Stimulated activated effector memory CD8-positive, alpha-beta T cell treated with anti-CD3 and anti-CD28 coated beads, Interleukin-12 subunit alpha, Interleukin-12 subunit beta, amount 100 ng/mL, for 72 hours (primary cell): ENCODE data around the gene SAPCD2.
"Not testable (repeated sequence)": the region's sequence is repeated elsewhere in the genome, so short reads cannot be mapped to it uniquely, and the experiment has no call there.

Experiments used
- ATAC-seq: fragments of 150-1000 bp; cut with Tn5 transposase; 2 replicates; pipeline ENCODE4 v1.10.0; 2021
- DNase-seq, 2 donors: peaks; one replicate each; pipeline ENCODE4 v3.0.0; 2021 to 2022; ENCODE audit warnings: low spot score in 2 of 2
- H3K27ac Mint-ChIP-seq: one replicate; pipeline ENCODE4 v1.8.0; 2022; ENCODE audit warnings: mild to moderate bottlenecking, mixed read lengths
- H3K36me3 Mint-ChIP-seq: one replicate; pipeline ENCODE4 v1.8.0; 2022; ENCODE audit warnings: mild to moderate bottlenecking, mixed read lengths
- H3K4me1 Mint-ChIP-seq: one replicate; pipeline ENCODE4 v1.8.0; 2022; ENCODE audit warnings: mixed read lengths
- H3K4me3 Mint-ChIP-seq: one replicate; pipeline ENCODE4 v1.8.0; 2022; ENCODE audit warnings: mild to moderate bottlenecking, mixed read lengths
- H3K9me3 Mint-ChIP-seq: one replicate; pipeline ENCODE4 v1.8.0; 2022; ENCODE audit warnings: mixed read lengths

Gene SAPCD2

DNA sequence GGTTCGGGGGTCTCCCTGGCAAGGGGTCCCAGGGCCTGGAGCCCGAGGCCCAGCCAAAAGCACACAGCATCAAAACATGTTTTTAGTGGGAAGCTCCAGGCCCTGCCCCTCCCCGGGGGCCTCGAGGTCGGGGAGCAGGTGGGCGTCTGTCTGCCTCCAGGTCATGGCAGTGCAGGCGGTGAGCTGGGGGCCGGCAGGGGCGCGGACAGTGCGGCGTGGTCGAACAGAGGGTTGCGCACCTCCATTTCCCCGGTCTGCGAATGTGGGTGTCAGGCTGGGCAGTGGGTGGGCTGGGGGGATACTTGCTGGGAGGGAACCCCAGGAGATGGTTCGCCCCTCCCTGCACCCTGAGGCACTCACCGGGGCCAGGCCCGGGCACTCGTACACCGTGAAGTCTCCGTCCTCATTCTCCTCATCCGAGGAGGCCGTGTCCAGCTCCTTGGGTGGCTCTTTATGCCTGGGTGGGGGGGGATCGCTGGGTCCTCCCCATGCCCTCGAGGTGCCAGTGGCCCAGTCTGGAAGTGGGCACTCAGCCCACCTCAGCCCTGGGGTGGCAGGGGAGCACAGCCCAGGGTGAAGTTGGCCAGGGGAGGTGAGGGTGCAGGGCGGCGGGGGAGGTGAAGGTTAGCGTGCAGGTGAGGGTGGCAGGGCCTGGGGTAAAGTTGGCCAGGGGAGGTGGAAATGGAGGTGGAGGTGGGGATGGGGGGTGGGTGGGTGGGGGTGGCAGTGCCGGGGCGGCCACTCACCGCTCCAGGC lies 30.6 kb downstream of the SAPCD2 start:
- H3K27ac Mint-ChIP-seq = no peak overlapping the region
- peaks cover 24% of the 10 kb centered on the region for H3K36me3 Mint-ChIP-seq
- peaks cover 12% of the 10 kb centered on the region for H3K4me1 Mint-ChIP-seq
- H3K4me3 Mint-ChIP-seq = no peak overlapping the region
- no peaks in the 10 kb centered on the region for H3K9me3 Mint-ChIP-seq
- ATAC-seq = no peak
- DNase-seq = no peak

DNA sequence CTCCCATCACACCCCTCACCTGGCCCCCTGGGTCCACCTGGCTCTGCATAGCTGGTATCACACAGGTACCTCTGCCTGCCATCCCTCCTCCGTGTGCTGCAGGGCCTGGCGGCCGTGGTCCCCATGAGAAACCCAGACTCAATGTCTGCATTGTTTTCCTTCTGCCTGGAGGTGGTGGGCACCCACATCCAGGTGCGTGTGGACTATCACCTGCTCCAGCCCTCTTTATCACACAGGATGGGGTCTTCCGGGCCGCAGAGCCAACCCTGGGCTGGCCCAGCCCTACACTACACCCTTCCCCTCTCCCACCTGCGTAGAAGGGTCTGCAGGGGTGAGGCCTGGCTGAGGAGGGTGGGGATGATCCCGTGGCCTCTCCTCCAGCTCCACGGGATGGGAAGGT lies 31.4 kb downstream of the SAPCD2 start:
- no peak overlapping the region for H3K27ac Mint-ChIP-seq
- H3K9me3 Mint-ChIP-seq = no peaks in the 10 kb centered on the region
- ATAC-seq (no peak), DNase-seq (no peak)
- H3K4me3 Mint-ChIP-seq = no peak overlapping the region
- H3K36me3 Mint-ChIP-seq = peaks cover 28% of the 10 kb centered on the region
- H3K4me1 Mint-ChIP-seq = peaks cover 14% of the 10 kb centered on the region

DNA sequence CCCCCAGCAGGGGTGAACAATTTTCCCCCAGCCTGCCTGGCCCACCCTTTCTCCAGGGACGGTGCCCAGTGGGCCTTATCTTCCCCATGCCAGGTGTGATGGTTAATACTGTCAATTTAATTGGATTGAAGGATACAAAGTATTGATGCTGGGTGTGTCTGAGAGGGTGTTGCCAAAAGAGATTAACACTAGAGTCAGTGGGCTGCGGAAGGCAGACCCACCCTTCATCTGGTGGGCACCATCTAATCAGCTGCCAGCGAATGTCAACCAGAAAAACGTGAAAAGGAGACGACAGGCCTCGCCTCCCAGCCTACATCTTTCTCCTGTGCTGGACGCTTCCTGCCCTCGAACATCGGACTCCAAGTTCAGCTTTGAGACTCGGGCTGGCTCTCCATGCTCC lies 32.9 kb downstream of the SAPCD2 start:
- Mint-ChIP-seq H3K9me3 (no peaks in the 10 kb centered on the region), H3K4me1 (peaks cover 23% of the 10 kb centered on the region), H3K4me3 (no peak overlapping the region), H3K36me3 (peaks cover 28% of the 10 kb centered on the region), H3K27ac (no peak overlapping the region)
- no peak for ATAC-seq
- no peak for DNase-seq

DNA sequence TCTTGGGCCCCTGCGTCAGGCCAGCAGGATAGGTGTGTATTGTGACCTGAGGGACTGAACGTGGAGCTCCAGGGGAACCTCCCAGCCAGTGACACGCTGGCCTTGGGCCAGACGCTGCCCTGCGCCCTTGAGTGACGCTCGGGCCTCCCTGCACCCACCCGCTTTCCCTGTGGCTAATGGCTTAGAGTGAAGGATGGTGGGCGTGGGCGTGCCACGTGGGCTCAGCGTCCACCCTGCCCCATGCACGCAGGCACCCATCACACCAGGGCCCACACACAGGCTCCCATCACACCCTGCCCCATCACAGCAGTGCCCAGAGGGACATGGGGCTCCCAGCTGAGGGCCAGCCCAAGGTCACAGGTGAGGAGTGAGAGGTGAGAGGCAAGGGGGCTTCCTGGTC lies 33.3 kb downstream of the SAPCD2 start:
- ATAC-seq = no peak
- Mint-ChIP-seq H3K27ac (no peak overlapping the region), H3K36me3 (peaks cover 28% of the 10 kb centered on the region), H3K4me3 (no peak overlapping the region), H3K9me3 (no peaks in the 10 kb centered on the region), H3K4me1 (peaks cover 27% of the 10 kb centered on the region)
- no peak for DNase-seq

DNA sequence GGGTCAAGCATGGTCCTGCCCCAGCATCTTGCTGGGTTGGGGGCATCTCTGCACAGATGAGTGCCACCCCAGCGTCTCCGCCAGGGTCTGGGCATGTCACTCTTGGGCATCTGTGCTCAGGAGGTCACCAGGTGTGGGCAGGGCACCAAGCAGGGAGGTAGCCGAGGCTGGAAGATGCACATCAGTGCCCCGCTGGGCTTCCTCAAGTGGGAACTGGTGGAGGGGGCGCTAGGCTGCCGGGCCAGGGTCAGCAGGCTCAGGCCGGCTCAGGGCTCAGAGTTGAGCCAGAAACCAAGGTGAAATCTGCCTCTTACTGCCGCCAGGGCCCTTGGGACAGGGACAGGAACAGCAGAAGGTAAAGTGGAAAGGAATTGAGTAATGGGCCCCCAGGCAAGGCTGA lies 34.4 kb downstream of the SAPCD2 start:
- ATAC-seq (no peak), DNase-seq (no peak)
- H3K27ac Mint-ChIP-seq = no peak overlapping the region
- H3K4me1 Mint-ChIP-seq = peaks cover 35% of the 10 kb centered on the region
- H3K36me3 Mint-ChIP-seq = peaks cover 28% of the 10 kb centered on the region
- H3K9me3 Mint-ChIP-seq = no peaks in the 10 kb centered on the region
- H3K4me3 Mint-ChIP-seq = peak overlapping the region; percentile 82

DNA sequence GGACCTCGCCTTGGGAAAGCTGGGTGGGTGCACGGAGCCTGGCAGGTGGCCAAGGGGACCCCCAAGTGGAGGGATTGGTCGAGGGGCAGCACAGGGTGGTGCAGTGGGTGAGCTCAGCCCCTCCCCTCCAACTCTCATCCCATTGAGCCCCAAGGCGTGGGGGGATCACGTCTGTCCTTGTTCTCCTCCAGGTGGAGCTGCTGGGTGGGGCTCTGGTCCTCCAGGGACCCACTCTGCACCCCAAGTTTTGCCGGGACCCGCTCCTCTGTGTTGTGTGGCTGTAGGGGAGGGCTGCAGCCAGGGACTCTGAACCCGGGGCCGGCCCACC lies 34.9 kb downstream of the SAPCD2 start:
- Mint-ChIP-seq H3K36me3 (peaks cover 28% of the 10 kb centered on the region), H3K9me3 (no peaks in the 10 kb centered on the region), H3K27ac (peak overlapping the region; percentile 84), H3K4me1 (peaks cover 40% of the 10 kb centered on the region), H3K4me3 (peak overlapping the region; percentile 82)
- no peak for DNase-seq
- no peak for ATAC-seq

DNA sequence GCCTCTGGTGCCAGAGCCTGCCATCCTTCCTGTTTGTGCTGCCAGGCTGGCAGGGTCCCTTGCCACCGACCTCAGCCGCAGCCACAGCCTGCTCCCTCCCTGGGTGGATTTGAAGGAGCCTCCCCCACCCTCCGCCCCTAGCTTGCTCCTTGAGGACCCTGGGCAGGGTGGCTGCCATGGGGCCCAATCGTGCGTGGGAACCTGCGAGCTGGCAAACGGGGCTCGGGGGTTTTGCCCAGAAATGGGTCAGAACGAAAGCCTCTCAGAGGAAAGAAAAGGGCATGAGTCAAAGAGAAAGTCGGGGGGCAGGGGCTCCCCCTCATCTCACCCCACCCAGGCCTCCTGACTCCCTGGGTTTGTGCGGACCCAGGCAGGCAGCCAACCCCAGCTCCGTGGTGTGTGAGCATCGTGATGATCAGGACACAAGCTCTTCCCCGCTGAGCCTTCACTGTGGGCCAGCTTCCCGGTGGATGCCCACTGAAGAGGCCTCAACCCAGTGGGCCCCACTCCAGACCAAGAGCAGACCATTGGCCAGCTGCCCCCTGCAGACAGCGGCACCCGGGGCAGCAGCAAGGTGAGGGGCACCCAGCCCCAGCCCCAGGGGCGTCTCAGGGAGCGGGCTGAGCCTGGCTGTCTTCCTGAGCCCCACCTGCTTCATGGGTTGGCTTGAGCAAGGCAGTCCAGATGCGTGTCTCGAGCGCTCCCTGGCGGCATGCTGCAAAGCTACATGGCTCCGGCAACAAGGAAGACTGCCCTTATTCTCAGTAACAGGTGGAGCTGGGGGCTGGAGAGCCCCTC lies 35.4 kb downstream of the SAPCD2 start:
- DNase-seq (peak; percentile 90 to 93), ATAC-seq (peak; percentile 79)
- H3K4me1 Mint-ChIP-seq = peaks cover 44% of the 10 kb centered on the region
- no peaks in the 10 kb centered on the region for H3K9me3 Mint-ChIP-seq
- peaks cover 28% of the 10 kb centered on the region for H3K36me3 Mint-ChIP-seq
- H3K4me3 Mint-ChIP-seq = peak overlapping the region; percentile 82
- H3K27ac Mint-ChIP-seq = peak overlapping the region; percentile 84

DNA sequence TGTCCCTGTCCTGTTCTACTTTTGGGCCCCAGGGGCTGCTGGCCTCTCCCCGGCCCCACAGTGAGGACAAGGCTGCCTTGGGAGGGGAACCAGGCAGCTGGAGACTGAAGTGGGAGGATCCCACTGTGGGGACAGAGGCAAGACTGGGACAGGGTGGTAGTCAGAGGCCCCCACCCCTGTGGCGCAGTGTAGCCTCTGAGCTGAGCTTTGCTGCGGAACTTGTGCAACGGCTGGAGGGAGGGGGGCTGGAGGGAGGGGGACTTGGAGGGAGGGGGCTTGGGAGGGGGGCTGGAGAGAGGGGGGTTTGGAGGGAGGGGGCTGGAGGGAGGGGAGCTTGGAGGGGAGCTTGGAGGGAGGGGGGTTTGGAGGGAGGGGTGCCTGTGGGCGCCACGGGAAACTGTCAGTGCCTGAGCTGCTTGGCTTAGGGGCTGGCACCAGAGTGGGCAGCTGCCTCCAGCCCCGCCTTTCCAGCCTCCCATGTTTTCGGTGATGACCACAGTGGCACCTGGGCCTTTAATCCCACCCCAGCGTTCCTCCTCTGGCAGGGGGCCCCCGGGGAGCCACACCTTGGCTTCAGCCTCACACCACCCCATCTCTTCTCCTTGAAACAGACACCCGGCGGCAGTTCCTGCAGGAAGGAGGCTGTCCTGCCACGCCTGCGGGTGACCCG lies 36.2 kb downstream of the SAPCD2 start:
- ATAC-seq (no peak), DNase-seq (no peak)
- H3K36me3 Mint-ChIP-seq = peaks cover 34% of the 10 kb centered on the region
- H3K27ac Mint-ChIP-seq = peak overlapping the region; percentile 84
- H3K4me1 Mint-ChIP-seq = peaks cover 51% of the 10 kb centered on the region
- H3K4me3 Mint-ChIP-seq = peak overlapping the region; percentile 82
- H3K9me3 Mint-ChIP-seq = no peaks in the 10 kb centered on the region

DNA sequence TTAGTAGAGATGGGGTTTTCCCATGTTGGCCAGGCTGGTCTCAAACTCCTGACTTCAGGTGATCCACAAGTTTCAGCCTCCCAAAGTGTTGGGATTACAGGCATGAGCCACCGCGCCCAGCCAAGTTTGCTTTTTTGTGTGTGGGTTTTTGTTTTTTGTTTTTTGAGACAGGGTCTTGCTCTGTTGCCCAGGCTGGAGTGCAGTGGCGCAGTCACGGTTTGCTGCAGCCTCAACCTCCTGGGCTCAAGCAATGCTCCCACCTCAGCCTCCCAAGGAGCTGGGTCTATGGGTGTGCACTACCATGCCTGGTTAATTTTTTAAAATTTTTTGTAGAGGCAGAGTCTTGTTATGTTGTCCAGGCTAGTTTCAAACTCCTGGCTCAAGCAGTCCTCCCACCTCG lies 36.9 kb downstream of the SAPCD2 start:
- Mint-ChIP-seq H3K4me1 (peaks cover 57% of the 10 kb centered on the region), H3K4me3 (peak overlapping the region; percentile 82), H3K36me3 (peaks cover 28% of the 10 kb centered on the region)
- not testable (repeated sequence) for ATAC-seq, H3K27ac Mint-ChIP-seq, DNase-seq, H3K9me3 Mint-ChIP-seq

DNA sequence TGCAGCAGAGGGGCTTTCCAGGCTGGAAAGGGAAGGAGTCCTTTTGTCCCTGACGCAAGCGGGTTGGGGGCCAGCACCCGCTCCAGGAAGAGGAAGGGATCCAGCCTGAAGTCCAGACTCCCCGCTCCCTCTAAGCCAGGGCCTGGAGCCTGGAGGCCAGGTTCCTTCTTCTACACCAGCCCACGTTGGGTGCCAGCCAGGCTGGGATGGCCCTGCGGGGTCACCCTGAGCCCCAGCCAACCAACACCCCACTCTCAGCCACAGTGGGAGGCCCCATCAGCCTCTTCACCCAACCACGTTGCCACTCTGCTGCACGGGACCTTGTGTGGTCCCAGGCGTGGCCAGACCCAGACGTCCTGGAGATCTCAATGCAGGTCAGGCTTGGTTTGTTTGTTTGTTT lies 37.5 kb downstream of the SAPCD2 start:
- H3K27ac Mint-ChIP-seq = no peak overlapping the region
- peaks cover 22% of the 10 kb centered on the region for H3K36me3 Mint-ChIP-seq
- H3K4me3 Mint-ChIP-seq = peak overlapping the region; percentile 82
- H3K9me3 Mint-ChIP-seq = no peaks in the 10 kb centered on the region
- DNase-seq (no peak), ATAC-seq (no peak)
- peaks cover 57% of the 10 kb centered on the region for H3K4me1 Mint-ChIP-seq

DNA sequence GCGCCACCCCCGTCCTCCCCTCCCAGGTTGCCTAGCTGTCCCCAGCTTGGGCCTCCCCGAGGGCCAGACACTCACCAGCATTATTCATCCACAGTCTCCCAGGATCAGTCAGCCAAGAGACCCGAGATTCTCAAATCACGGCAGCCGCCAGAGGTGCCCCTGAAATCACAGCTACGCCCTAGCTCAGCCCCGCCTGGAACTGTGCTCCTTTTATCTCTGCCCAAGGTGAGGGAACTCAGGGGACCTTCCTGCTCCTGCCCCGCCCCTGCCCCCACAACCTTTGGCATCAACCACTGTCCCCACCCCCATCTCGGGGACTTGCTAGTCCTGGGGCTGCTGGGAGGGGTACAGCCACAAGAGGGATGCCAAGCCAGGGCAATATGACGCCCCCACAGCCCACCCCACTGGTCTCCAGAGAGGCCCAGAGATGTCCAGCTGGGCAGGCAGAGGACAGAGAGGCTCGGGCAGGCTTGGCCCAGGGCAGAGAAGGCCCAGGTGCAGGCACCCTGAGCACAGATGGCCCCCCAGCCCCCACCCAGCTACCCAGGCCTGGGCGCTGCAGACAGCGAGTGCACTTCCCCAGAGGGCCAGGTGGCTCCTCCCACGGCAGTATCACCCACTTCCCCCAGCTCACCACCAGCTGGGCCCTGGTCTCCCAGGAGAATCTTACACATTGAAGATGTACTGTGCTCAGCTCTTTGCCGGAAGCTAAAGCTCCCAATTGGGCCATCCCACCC lies 38.3 kb downstream of the SAPCD2 start, which contains the start of gene FUT7:
Gene FUT7 (minus strand): TSS at position 185 of the 737 bp plus-strand sequence. CDS start 97 bp downstream, at position 88.
- Mint-ChIP-seq H3K4me1 (peaks cover 61% of the 10 kb centered on the region), H3K9me3 (no peaks in the 10 kb centered on the region), H3K4me3 (peak within 1 kb of the TSS; percentile 82), H3K27ac (peak within 1 kb of the TSS; percentile 89), H3K36me3 (peaks cover 16% of the 10 kb centered on the region)
- ATAC-seq (peak; percentile 44), DNase-seq (peak in 1 of 2 donors; percentile 31)

DNA sequence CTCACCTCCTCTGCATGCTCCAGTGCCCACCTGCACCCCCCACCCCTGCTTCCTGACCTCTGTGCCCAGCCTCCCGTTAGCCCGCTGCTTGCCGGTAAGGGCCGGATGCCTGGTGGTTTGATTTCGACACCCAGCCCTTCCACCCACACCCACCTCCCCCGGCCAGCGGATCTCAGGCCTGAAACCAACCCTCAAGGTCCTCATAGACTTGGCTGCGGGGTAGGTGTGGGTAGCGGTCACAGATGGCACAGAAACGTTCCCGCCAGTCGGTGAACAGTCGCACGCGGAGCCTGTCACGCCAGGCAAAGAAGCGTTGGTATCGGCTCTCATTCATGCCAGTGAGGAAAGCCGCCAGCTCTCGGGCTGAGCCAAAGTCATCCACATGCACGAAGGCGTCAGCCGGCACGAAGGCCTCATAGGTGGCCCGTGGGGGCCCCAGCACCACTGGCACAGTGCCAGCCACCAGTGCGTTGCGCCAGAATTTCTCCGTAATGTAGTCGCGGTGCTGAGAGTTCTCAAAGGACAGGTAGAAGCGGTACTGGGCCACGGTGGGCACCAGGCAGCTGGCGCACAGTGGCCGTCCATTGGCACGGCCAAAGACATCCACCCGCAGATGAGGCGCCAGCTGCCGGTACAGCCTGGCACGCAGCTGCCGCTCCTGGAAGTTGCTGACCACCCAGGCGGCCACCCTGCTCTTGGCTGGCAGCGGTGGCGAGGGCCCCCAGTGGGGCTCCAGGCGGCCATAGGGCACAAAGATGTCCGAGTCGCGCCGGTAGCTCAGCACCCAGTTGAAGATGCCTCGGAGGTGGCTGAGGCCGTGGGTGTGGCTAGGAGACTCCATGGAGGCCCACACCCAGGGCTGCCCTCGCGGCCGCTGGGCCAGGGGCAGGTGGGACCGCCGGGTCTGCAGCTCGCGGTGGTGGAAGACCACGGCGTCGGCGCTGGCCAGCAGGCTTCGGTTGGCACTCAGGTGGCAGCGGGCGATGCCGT lies 39.5 kb downstream of the SAPCD2 start:
- Mint-ChIP-seq H3K27ac (peak overlapping the region; percentile 89), H3K9me3 (no peaks in the 10 kb centered on the region), H3K4me1 (peaks cover 73% of the 10 kb centered on the region), H3K36me3 (peaks cover 16% of the 10 kb centered on the region), H3K4me3 (peak overlapping the region; percentile 82)
- ATAC-seq (peak; percentile 5), DNase-seq (peak; percentile 60 to 88)

DNA sequence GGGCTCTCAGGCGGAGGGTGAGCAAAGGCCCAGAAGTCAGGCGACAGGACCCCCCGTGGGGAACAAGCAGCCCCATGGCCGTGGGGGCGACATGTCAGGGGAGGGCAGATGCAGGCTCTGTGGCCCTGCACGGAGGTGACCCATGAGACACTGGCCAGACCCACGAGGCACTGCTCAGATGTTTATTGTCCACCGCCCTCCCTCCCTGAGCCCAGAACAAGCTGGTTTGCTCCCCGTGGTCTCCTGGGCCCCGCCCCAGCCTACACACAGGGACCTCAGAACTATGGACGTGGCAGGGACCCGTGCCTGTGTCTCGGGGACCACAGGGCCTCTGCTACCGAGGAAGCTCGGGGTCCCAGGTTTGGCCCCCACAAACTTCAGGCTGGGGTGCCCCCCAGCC lies 40.4 kb downstream of the SAPCD2 start:
- no peak for ATAC-seq
- H3K4me1 Mint-ChIP-seq = peaks cover 69% of the 10 kb centered on the region

More for the DNA sequence above, 40.4 kb downstream of the SAPCD2 start:
- Mint-ChIP-seq H3K9me3 (no peaks in the 10 kb centered on the region), H3K4me3 (peak overlapping the region; percentile 82), H3K27ac (peak overlapping the region; percentile 89), H3K36me3 (peaks cover 12% of the 10 kb centered on the region)
- peak in 1 of 2 donors; percentile 73 for DNase-seq
